HG03060 (cell line): Measurements from ENCODE around the gene CCDC57.

Experiments used
- ATAC-seq: cut with Tn5 transposase; IDR thresholded peaks from one replicate; pipeline ENCODE4 v1.9.1; 2021; ENCODE audit warnings: low read depth, moderate number of reproducible peaks; ENCODE audit not compliant: unreplicated experiment

The CCDC57 gene

DNA sequence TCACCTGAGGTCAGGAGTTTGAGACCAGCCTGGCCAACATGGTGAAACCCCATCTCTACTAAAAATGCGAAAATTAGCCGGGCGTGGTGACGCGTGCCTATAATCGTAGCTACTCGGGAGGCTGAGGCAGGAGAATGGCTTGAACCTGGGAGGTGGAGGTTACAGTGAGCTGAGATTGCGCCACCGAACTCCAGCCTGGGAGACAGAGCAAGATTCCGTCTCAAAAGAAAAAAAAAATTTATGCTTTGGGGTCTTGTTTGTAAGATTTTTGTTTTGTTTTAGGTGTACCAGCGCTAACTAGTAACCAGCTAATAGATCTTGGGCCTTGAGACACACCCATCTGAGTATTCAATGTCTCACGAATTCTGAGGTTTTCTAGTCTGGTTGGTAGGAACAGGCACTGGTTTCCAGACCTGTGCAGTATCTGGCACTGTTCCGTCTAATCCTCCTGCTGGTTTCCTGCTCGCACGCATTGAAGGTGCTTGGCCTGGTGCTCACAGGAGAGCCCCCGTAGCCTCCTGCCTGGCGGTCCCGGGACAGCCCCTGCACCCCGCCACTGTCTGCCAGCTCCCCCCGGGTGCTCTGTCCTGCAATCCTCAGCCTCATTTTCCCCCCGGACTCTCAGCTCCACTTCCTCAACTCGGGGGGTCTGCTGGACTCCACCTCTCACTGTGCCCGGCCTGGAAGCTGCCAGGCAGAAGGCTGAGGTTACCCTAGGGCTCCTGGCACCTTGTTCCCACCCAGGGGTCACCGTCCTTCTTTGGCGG lies 136.4 kb downstream of the CCDC57 start:
- no peak for ATAC-seq

DNA sequence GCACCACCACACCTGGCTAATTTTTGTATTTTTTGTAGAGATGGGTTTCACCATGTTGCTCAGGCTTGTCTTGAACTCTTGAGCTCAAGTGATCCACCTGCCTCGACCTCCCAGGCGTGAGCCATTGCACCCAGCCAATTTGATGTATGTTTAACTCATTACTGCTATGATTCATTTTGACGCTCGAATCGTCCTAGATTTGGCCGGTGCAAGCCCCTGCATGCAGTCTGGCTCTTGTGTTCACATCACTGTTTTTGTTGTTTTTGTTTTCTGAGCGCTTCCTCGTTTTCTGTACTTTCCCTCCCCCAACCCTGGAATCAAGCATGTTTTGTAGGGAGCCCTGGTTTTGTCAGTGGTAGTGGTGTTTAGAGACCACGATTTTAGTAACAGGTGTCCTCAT lies 139.2 kb downstream of the CCDC57 start:
- ATAC-seq, result no peak

DNA sequence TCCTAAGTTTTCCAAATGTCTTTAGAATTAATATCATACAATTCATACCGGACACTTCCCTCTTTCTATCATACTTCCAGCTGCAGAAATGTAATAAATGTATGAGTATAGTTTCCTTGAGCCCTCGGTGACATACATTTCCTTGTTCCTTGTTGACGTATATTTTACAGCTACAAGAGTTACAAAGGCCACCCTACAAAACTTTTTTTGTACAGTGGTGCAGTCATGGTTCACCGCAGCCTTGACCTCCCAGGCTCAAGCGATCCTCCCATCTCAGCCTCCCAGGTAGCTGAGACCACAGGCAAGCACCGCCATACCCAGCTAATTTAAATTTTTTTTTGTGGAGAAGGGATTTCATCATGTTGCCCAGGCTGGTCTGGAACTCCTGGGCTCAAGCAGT lies 139.8 kb downstream of the CCDC57 start:
- ATAC-seq, result no peak

DNA sequence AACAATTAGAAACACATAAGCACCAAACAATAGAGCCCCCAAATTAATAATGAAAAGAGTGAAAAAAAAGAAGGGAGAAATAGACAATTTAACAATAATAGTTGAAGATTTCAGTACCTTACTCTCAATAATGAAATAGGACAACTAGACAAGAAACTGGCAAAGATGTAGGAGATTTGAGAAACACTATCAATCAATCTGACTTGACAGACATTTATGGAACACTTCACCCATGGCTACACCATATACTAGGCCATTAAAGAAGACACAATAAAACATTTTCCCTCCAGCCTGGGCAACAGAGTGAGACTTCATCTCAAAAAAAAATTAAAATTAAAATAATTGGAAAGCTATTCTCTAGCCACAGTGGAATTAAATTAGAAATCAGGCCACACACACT lies 142.0 kb downstream of the CCDC57 start:
- no peak for ATAC-seq

DNA sequence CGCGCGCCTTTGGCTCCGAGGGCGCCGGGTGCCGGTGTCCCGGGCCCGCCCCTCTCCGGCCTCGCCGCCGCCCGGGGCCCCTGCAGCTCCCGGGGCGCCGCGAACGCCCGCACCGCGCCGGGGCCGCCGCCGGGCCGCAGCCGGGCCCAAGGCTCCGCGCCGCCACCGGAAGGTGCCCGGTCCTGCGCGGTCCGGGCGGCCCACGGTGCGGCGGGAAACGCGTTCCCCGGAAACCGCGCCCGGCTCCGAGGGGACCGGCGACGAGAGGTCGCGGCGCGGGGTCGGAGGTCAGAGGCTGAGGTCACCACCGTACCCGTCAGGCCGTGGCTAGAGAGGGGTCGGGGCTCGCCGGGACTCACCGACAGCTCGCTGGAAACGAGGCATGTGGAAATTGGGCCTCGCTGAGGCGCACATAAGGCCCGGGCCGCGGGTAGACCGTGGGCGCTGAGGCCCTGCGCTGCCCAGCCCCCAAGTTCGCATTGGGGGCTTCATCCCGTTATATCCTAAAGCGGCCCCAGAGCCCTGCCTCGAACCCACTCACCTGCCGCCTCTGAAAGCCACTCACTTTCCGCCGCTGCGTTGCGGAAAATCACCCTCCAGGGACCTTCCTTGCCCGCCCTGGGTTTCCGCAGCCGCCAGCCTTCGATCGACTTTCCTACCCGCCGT lies 146.9 kb downstream of the CCDC57 start, which contains the start of gene DUS1L:
DUS1L (minus strand) TSS at position 167 of the 666 bp plus-strand sequence. CDS start 745 bp downstream, outside the sequence.
- no peak for ATAC-seq

DNA sequence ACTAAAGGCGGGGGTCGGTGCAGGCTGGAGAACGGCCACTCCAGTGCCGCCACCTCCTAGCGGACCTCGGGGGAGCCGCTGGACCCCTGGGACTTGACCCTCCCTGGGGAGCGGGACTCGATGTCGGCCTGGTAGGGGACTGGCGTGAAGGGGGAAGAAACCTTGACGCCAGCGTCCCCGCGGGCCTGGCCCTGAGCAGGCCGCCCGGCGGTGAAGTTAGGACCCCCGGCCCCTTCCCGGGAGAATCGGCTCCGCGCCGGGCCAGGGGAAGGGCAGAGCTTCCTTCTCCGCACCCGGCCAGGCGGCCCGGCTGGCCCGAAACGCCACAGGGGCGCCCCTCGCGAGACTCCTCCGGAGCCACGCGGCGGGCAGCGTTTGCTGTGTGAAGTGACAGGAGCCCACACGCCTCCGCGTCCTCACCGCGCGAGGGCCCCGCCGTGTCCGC lies 147.4 kb downstream of the CCDC57 start:
- ATAC-seq, result no peak

DNA sequence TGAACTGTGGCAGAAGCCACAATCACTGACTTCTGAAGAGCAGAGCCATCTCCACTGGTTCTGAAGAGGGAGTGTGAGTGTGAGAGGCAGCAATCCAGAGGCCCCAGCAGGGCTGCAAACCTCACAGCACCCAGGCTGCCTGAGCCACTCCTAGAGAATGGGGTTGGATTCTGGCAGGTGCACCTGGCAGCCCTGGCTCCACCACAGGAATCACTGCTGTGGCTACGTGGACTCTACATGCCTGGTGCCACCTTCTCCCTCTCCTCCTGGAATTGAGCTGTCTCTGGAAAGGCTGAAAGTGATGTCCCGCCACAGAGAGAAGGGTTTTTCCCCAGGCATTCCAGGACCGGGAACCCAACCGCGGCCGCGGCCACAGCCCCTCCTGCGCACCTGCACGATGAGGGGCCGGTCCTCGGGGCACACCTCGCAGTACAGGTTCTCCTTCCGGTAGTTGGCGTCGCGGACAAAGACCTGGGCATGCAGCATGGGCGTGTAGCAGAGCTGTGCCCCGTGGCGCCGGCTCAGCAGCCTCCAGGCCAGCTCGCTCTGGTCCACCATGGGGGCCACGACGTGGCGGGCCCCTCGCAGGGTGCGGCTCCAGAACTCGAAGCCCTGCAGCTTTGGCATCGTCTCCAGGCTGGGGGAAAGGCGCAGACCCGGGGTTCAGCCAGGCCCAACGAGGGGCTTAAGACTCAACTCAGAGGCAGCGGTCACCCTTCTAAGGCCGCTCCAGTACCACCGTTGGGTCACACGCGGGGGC lies 148.0 kb downstream of the CCDC57 start:
- no peak for ATAC-seq

DNA sequence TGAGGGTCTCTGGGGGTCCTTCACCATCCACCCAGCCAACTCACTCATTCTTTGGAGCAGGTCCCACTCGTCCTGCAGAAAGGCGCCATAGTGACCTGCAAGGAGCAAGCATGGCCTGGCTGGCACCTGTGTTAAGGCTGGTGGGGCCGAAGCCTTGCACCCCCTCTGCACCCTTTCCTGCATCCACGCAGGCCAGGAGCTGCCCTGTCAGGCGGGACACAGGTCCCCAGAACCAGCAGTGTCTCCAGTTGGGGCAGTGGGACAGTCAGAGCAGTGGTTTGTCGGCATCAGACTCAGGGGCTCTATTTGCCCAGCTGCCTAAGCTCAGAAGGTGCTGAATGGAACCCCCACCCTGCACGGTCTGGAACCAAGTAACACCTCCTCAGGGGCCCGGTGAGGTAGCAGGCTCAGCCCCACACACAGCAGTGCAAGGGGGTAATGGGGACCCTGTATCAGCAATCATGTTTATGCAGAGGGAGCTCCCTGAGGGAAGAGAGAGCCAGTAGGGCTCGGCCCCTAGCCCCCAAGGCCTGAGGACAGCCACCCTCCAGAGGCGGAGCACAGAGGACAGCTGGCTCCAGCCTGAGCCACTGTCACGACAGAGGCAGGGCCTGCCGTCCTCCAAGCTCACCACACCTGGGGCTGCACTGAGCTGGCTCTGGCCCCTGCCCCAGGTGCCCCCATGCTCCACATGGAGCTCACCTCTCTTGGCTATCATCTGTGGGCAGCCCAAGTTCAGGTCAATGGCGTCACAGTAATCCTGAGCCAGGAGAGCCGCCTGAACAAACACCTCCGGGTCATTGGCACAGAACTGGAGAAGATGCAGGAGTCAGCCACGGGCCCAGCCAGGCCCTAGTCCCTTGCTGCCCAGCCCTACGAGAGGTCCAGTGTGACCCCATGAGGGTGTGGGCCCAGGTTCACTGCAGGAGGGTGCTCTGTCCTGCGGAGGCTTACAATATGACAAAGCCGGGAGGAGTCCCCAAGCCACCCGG lies 148.9 kb downstream of the CCDC57 start:
- ATAC-seq, result no peak

DNA sequence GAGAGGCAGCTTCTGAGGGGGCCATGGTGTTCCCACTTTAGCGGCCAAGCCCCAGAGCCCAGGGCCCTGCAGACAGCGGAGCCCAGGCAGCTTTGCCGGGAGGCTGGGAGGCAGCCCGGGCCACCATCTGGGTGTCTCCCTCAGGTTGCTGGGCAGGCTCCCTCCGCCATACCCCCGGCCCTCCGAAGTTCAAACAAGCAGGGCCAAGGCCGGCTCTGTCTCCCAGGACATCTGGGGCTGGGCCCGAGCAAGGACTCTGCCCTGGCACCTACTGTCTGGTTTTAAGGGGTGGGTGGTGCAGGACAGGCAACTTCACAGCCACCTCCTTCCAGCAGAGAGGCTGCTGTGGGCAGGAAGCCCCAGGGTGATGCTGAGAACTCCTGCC lies 149.7 kb downstream of the CCDC57 start:
- no peak for ATAC-seq

DNA sequence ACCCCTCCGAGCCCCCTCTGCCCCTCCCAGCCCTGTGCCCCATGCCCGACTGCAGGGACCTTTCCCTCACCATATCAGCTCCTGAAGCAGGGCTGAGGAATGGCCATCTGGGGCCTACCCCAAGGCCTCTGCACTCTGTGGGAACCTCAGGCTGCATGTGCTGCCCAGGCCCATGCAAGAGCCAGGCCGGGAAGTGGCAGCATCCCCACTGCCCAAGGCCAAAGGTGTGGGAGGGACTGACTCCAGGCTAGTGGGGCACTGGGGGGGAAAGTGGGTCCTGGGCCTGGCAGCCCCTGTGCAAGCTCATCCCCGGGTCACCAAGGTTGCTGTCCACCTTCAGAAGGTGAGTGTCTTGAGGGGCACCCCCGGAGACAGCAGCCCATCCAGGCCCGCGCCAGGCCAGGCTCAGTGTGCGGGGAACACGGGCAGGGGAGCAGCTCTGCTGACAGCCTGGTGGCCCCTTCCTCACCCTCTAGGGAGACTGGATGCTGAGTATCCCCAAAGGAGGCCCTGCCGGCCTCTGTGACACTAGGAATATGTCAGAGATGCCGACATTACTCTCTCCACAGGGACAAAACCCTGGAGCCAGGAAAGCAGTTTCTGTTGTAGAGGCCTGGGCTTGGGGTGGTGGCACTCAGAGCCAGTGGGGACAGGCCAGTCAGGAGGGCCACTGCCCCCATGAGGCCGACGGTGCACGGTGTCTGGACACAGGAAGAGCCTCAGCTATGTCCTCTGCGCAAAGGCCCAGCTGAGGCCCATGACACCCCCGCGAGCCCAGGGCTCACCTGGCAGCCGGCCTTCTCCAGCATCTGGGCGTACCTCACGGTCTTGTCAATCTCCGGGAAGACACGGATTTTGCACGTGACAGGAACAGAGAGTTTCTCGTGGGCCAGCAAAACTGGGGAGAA lies 150.3 kb downstream of the CCDC57 start:
- no peak for ATAC-seq

DNA sequence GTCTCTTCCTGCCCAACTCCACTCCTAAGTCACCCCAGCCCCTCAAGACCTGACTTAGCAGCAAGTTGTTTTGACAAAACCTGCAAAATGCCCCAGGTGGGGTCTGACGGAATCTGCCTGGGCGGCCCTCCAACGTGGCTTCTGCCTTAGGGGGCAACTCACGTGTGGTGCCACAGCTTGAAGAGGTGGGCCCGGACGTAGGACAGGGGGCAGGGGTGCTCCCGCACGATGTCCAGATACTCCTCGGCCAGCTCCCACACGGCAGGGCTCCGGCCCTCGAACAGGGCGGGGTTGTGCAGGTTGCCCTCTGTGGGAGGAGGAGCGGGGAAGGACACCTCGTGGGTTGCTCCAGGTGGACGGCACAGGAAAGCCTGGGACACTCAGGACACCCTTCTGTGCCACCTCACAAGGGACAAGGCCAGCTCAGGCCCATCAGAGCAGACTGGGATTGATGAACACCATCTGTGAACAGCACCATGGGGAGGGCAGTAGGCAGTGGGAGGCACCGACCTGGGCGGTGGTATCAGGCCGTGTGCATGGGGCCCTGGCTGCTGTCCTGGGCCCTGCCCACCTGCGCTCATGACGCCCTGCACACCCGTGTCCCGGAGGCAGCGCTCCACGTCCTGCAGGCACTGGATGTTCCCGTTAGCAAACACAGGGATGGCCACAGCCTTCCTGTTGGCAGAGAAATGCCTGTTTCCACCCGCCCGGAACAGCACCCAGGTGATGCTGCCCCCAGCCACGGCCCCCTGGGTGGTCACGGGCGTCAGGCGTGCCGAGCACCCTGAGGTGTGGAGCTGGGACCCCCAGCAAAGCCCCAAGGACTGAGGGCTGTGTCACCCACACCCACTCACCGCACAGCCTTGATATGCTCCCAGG lies 151.4 kb downstream of the CCDC57 start:
- no peak for ATAC-seq

DNA sequence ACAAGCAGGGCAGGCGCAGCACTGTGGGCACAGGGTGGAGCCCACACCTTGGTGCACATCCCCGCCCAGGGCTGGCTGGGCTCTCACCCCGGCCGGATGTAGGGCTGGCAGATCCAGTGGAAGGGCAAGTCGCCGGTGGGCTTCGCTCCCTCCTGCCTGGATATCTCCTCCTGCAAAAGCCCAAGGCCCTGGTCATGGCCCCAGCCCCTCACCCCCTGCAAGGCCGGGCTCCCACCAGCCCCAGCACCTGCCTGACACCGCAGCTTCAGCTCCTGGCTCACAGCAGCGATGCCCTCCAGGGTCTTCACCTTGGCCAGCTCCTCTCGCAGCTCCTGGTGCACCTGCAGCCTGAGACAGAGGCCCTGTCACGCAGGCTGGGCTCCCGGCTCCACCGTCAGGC lies 152.0 kb downstream of the CCDC57 start:
- ATAC-seq, result no peak

DNA sequence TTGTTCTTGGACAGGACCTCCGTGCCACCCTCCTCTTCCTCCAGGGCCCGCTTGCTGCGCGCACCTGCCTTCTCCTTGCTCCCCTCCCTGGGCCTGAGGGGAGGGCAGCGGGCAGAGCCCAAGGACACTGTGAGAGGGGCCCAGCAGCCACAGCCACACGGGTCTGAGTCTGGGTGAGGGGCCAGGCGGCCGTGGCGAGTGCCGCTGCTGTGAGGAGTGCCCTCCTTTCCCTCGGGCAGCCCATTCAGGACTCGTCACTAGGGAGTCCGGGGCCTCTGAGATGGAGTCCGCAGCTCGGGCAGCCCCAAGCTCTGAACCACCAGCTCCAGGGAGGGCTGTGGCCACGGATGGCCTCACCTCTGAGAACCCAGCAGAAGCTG lies 152.7 kb downstream of the CCDC57 start:
- no peak for ATAC-seq

DNA sequence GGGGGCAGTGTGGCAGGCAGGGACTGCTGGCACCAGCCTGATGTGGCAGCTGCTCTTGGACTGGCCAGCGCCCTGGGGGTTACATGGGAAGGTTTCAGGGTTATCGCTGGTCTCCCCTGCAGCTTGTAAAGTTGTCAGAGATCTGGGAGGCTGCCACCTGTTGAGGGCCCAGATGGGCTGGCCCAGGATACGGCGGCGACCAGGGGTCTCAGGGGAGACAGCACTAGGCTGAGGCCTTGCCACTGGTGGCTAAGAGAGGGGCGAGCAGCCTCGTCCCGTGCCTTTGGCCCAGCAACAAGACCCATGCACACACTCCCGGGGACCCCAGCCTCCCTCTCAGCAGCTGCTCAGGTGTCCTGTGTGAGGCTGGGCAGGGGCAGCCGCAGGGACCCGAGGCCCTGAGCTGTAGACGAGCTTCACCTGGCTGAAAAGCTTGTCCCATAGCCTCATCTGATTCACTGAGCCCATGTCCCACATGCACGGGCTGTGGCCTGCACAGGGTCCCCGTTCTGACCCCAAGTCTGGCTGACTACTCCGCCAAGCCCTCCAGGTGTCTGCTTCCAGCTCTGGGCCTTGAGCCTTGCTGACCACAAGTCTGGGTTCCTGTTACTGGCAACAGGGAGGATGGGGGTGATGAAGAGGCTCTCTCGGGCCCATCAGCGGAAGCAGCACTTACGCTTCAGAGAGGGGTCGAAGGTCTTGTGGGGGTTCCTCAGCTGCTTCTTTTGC lies 153.2 kb downstream of the CCDC57 start:
- no peak for ATAC-seq

DNA sequence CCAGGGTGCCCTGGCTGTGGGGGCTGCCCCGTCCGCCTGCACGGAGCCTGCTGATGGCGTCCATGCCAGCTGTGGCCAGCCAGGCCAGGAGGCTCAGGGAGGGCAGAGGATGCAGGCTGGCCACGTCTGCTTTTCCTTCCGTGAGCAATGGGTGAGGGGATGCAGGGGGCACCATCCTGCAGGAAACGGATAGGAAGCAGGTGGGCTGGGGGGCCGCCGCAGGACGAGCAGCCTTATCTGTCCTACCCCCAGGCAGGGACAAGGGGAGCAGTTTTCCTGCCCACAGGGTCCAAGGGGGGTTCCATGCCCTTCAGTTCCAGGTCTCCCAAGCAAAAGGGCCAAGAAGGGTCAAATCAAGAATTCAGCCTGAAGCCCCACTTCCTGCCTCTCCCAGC lies 153.8 kb downstream of the CCDC57 start:
- ATAC-seq, result no peak

DNA sequence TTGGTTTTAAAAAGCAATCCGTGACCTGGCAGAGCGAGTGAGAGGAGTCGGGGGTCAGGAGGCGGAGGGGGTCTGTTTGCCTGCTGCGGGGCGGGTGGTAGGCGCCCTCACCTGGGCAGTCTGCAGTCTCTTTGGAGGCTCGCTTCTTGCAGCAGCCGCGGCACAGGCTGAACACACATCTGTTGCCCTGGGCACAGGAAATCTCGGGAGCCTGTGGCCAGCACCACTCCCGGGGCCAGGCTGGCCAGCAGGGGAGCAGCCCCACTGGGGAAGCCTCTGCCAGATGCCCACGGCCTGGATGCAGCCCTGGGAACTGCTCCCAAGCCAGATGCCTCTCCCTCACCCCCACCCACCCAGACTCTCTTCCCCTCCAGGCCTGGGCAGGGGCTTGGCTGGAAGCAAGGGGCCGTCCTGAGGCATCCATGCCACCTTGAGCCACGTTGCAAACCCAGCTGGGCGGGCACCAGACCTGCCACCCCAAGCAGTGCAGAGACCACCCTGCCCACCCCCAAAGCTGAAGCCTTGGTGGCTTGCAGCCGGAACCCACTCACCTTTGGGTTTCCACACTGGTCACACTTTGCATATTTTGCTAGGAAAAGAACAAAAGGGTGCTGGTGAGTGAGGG lies 154.3 kb downstream of the CCDC57 start:
- ATAC-seq, result no peak
